ENCODE measurements around the gene PTPRC. TPM values are rescaled to one million over a fixed set of nuclear protein-coding genes. Genes with fewer than 3 reads are reported as not detected.

The PTPRC gene
- total and polyA plus RNA-seq, 5 donors: 1.3 to 16.2 (median 11.7) TPM

GRCh38 chr1:198623752-198624647 is 14.8 kb upstream of the PTPRC start:
- ATAC-seq (no peak), DNase-seq (no peak)
- intact Hi-C loops (cut with DNase I): no loop called here
- Histone ChIP-seq H3K4me3 (ENCODE audit: low read length) (no peak overlapping the region), H3K4me1 (ENCODE audit: control insufficient read depth, insufficient read depth, low read length) (no peaks in the 10 kb centered on the region), H3K27me3 (ENCODE audit: control insufficient read depth, insufficient read depth) (no peaks in the 10 kb centered on the region), H3K9me3 (ENCODE audit: control insufficient read depth, low read length) (no peaks in the 10 kb centered on the region), H3K27ac (ENCODE audit: low read length) (no peak overlapping the region)
- 55% methylated on average over 4 of the region's 4 CpGs for WGBS

DNA sequence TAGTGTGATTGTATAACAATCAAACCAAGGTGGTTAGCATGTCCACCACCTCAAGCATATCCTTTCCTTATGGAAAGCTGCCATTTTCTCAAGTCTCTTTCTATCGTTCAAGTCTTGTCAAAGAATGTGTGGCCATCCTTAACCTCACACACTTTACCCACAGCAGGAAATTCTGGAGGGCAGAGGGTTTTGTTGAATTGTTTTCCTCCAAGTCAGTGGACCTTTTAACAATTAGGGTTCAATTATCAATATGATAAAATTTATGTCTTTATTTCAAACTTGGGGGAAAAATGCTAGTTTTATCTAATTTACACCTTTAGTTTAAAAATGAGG is 14.2 kb upstream of the PTPRC start:
- Histone ChIP-seq H3K4me3 (ENCODE audit: low read length) (no peak overlapping the region), H3K27ac (ENCODE audit: low read length) (no peak overlapping the region), H3K9me3 (ENCODE audit: control insufficient read depth, low read length) (no peaks in the 10 kb centered on the region), H3K27me3 (ENCODE audit: control insufficient read depth, insufficient read depth) (no peaks in the 10 kb centered on the region), H3K4me1 (ENCODE audit: control insufficient read depth, insufficient read depth, low read length) (no peaks in the 10 kb centered on the region)
- ATAC-seq (no peak), DNase-seq (no peak)
- 80% methylated on average over 1 of the region's 1 CpG for WGBS
- intact Hi-C loops (cut with DNase I): no loop called here

- intact Hi-C loops (cut with DNase I): no loop called here
- Histone ChIP-seq H3K4me1 (ENCODE audit: control insufficient read depth, insufficient read depth, low read length) (no peaks in the 10 kb centered on the region), H3K27me3 (ENCODE audit: control insufficient read depth, insufficient read depth) (no peaks in the 10 kb centered on the region), H3K9me3 (ENCODE audit: control insufficient read depth, low read length) (no peaks in the 10 kb centered on the region), H3K4me3 (ENCODE audit: low read length) (no peak overlapping the region), H3K27ac (ENCODE audit: low read length) (no peak overlapping the region)
- 59% methylated on average over 3 of the region's 3 CpGs for WGBS
- no peak for ATAC-seq
- DNase-seq: no peak
These were observed 11.3 kb upstream of the PTPRC start for GRCh38 chr1:198627436-198628066.

DNA sequence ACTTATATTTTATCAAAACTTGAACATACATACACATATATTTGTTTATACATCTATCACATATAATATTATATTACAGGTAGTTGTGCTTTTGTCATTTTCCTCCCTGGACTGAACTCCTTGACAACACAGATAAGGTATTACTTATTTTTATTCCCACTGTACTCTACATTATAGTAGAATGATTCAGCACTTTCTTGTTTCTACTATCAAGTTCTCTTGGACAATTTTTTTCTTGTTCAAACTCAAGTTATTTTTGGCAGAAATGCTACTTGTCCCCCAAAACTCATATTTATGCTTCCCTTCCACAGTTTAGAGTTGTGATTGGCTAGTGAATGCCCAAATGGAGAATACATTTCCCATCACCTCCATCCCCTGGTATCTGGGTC is 10.8 kb upstream of the PTPRC start:
- Histone ChIP-seq H3K27me3 (ENCODE audit: control insufficient read depth, insufficient read depth) (no peaks in the 10 kb centered on the region), H3K4me3 (ENCODE audit: low read length) (no peak overlapping the region), H3K4me1 (ENCODE audit: control insufficient read depth, insufficient read depth, low read length) (no peaks in the 10 kb centered on the region), H3K9me3 (ENCODE audit: control insufficient read depth, low read length) (no peaks in the 10 kb centered on the region), H3K27ac (ENCODE audit: low read length) (no peak overlapping the region)
- DNase-seq: no peak
- intact Hi-C loops (cut with DNase I): no loop called here
- ATAC-seq: no peak

GRCh38 chr1:198629610-198630009 is 9.2 kb upstream of the PTPRC start:
- Histone ChIP-seq H3K4me1 (ENCODE audit: control insufficient read depth, insufficient read depth, low read length) (no peaks in the 10 kb centered on the region), H3K27ac (ENCODE audit: low read length) (no peak overlapping the region), H3K9me3 (ENCODE audit: control insufficient read depth, low read length) (no peaks in the 10 kb centered on the region), H3K27me3 (ENCODE audit: control insufficient read depth, insufficient read depth) (no peaks in the 10 kb centered on the region), H3K4me3 (ENCODE audit: low read length) (no peak overlapping the region)
- ATAC-seq: no peak
- DNase-seq: no peak
- intact Hi-C loops (cut with DNase I): no loop called here

GRCh38 chr1:198630863-198631262 is 8.0 kb upstream of the PTPRC start:
- Histone ChIP-seq H3K4me3 (ENCODE audit: low read length) (no peak overlapping the region), H3K9me3 (ENCODE audit: control insufficient read depth, low read length) (no peaks in the 10 kb centered on the region), H3K27me3 (ENCODE audit: control insufficient read depth, insufficient read depth) (no peaks in the 10 kb centered on the region), H3K27ac (ENCODE audit: low read length) (no peak overlapping the region), H3K4me1 (ENCODE audit: control insufficient read depth, insufficient read depth, low read length) (no peaks in the 10 kb centered on the region)
- ATAC-seq (no peak), DNase-seq (no peak)
- 96% methylated on average over 1 of the region's 1 CpG for WGBS
- intact Hi-C loops (cut with DNase I): no loop called here

DNA sequence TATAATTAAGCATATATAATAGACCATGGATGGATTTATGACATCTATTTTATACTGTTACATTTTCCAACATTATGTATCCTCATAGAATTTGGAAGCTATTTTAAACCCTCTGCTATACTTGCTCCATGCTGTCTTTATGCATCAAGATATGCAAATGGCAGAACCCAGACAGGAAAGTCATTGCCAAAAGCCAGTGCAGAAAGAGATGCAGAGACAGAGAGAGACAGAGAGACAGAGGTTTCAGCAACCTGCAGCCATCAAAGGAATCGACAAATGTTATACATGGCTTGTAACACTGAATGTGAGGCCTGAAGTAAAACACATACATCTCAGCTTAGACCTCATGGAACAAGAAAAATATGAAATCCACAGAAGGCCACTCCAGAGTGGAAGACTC is 7.5 kb upstream of the PTPRC start:
- WGBS: 90% methylated on average over 1 of the region's 1 CpG
- no peaks in the 10 kb centered on the region for H3K9me3 ChIP-seq (ENCODE audit: control insufficient read depth, low read length)
- DNase-seq (no peak), ATAC-seq (no peak)
- H3K4me1 ChIP-seq (ENCODE audit: control insufficient read depth, insufficient read depth, low read length): no peaks in the 10 kb centered on the region
- intact Hi-C loops (cut with DNase I): no loop called here
- H3K27ac ChIP-seq (ENCODE audit: low read length): no peak overlapping the region
- H3K4me3 ChIP-seq (ENCODE audit: low read length): no peak overlapping the region
- no peaks in the 10 kb centered on the region for H3K27me3 ChIP-seq (ENCODE audit: control insufficient read depth, insufficient read depth)

GRCh38 chr1:198632007-198632406 is 6.8 kb upstream of the PTPRC start:
- no peak for ATAC-seq
- no peaks in the 10 kb centered on the region for H3K4me1 ChIP-seq (ENCODE audit: control insufficient read depth, insufficient read depth, low read length)
- no peak for DNase-seq
- no peaks in the 10 kb centered on the region for H3K27me3 ChIP-seq (ENCODE audit: control insufficient read depth, insufficient read depth)
- WGBS: 65% methylated on average over 2 of the region's 2 CpGs
- no peak overlapping the region for H3K27ac ChIP-seq (ENCODE audit: low read length)
- no peaks in the 10 kb centered on the region for H3K9me3 ChIP-seq (ENCODE audit: control insufficient read depth, low read length)
- H3K4me3 ChIP-seq (ENCODE audit: low read length): no peak overlapping the region
- intact Hi-C loops (cut with DNase I): no loop called here

- H3K4me3 ChIP-seq (ENCODE audit: low read length): no peak overlapping the region
- intact Hi-C loops (cut with DNase I): no loop called here
- ATAC-seq (no peak), DNase-seq (peak in 1 of 3 donors; percentile 19)
- no peak overlapping the region for H3K27ac ChIP-seq (ENCODE audit: low read length)
- WGBS: 86% methylated on average over 2 of the region's 2 CpGs
- H3K4me1 ChIP-seq (ENCODE audit: control insufficient read depth, insufficient read depth, low read length): no peaks in the 10 kb centered on the region
- no peaks in the 10 kb centered on the region for H3K27me3 ChIP-seq (ENCODE audit: control insufficient read depth, insufficient read depth)
- H3K9me3 ChIP-seq (ENCODE audit: control insufficient read depth, low read length): no peaks in the 10 kb centered on the region
These were observed 5.1 kb upstream of the PTPRC start for GRCh38 chr1:198633675-198634121.

GRCh38 chr1:198635964-198636363 is 2.9 kb upstream of the PTPRC start:
- Histone ChIP-seq H3K27ac (ENCODE audit: low read length) (no peak overlapping the region), H3K9me3 (ENCODE audit: control insufficient read depth, low read length) (no peaks in the 10 kb centered on the region), H3K4me1 (ENCODE audit: control insufficient read depth, insufficient read depth, low read length) (no peaks in the 10 kb centered on the region), H3K27me3 (ENCODE audit: control insufficient read depth, insufficient read depth) (no peaks in the 10 kb centered on the region), H3K4me3 (ENCODE audit: low read length) (no peak overlapping the region)
- ATAC-seq (no peak), DNase-seq (no peak)
- intact Hi-C loops (cut with DNase I): no loop called here

DNA sequence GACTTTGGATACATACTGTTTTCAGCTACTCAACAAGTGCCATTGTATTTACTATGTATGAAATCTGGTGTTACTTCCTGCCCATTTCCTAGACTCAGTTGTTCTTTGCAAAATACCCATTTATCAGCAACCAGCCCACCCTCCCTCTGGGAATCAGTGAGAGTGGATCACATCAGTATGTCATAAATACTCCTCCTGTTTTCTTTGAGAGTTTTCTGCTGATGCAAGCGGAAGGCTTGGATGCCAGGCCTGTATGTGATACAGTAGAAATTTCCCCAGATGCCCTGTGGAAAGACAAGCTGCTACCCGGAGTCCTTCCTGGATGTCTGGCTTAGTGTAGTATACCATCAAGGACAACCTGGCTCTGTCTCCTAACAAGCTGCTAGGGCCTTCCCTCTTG is 2.4 kb upstream of the PTPRC start:
- H3K4me3 ChIP-seq (ENCODE audit: low read length): no peak overlapping the region
- intact Hi-C loops (cut with DNase I): no loop called here
- no peaks in the 10 kb centered on the region for H3K27me3 ChIP-seq (ENCODE audit: control insufficient read depth, insufficient read depth)
- no peaks in the 10 kb centered on the region for H3K4me1 ChIP-seq (ENCODE audit: control insufficient read depth, insufficient read depth, low read length)
- no peak overlapping the region for H3K27ac ChIP-seq (ENCODE audit: low read length)
- no peak for ATAC-seq
- DNase-seq: peak in 1 of 3 donors; percentile 30
- 83% methylated on average over 2 of the region's 2 CpGs for WGBS
- no peaks in the 10 kb centered on the region for H3K9me3 ChIP-seq (ENCODE audit: control insufficient read depth, low read length)

Data from right cardiac atrium (tissue), 5 donors.